ENCODE results near the gene FAM174C.
"Not testable (repeated sequence)": the region's sequence is repeated elsewhere in the genome, so short reads cannot be mapped to it uniquely, and the experiment has no call there.

Gene FAM174C

DNA sequence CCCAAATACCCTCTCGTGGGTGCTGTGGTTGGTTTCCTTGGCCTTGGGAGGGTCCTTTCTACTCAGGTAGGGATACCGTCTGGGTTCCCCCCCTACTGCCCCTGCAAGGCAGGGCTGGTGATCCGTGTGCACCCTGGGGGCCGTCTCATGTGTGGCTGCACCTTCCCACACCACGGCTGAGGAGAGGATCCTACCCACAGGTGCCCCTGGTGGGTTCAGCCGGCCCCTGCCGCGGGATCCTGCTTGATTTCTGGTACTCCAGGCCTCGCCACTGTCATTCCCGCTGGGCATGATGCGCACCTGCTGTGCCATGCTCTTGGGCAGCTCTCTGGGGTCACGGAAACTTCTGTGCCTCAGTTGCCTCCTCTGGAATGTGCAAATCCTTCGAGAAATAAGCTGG is 41.1 kb downstream of the FAM174C start:
- no peaks in the 10 kb centered on the region for H3K9me2 ChIP-seq (ENCODE audit: low read depth, low read length)
- no peak overlapping the region for H3K4me3 ChIP-seq (ENCODE audit: low read depth, low read length, poor library complexity, severe bottlenecking)
- no peak overlapping the region for H2AFZ ChIP-seq (ENCODE audit: low read length)
- no peaks in the 10 kb centered on the region for H3K9me3 ChIP-seq (ENCODE audit: low read length)
- no peak overlapping the region for H3K9ac ChIP-seq (ENCODE audit: low read length)
- H3K79me2 ChIP-seq (ENCODE audit: insufficient read depth, low read length): no peaks in the 10 kb centered on the region
- no peaks in the 10 kb centered on the region for H3F3A ChIP-seq (ENCODE audit: insufficient read depth, low read length)
- H3K27me3 ChIP-seq (ENCODE audit: insufficient read depth, low read length): peaks cover 11% of the 10 kb centered on the region; the same call in 1 of the 2 replicates
- no peak overlapping the region for H3K4me2 ChIP-seq (ENCODE audit: low read length)
- H4K20me1 ChIP-seq (ENCODE audit: insufficient read depth, low read length): no peaks in the 10 kb centered on the region
- no peak overlapping the region for H3K27ac ChIP-seq (ENCODE audit: low read depth, low read length, poor library complexity, severe bottlenecking)
- no peaks in the 10 kb centered on the region for H3K36me3 ChIP-seq (ENCODE audit: insufficient read depth, low read length)
- H3K4me1 ChIP-seq (ENCODE audit: insufficient read depth, low read length, severe bottlenecking): no peaks in the 10 kb centered on the region
- TF ChIP-seq, protein P1, sequence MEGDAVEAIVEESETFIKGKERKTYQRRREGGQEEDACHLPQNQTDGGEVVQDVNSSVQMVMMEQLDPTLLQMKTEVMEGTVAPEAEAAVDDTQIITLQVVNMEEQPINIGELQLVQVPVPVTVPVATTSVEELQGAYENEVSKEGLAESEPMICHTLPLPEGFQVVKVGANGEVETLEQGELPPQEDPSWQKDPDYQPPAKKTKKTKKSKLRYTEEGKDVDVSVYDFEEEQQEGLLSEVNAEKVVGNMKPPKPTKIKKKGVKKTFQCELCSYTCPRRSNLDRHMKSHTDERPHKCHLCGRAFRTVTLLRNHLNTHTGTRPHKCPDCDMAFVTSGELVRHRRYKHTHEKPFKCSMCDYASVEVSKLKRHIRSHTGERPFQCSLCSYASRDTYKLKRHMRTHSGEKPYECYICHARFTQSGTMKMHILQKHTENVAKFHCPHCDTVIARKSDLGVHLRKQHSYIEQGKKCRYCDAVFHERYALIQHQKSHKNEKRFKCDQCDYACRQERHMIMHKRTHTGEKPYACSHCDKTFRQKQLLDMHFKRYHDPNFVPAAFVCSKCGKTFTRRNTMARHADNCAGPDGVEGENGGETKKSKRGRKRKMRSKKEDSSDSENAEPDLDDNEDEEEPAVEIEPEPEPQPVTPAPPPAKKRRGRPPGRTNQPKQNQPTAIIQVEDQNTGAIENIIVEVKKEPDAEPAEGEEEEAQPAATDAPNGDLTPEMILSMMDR (IDR thresholded peaks at IDR 0.05; ENCODE audit: low read length): no peak
- TF ChIP-seq EZH2 (IDR thresholded peaks at IDR 0.05; ENCODE audit: borderline replicate concordance, low read length): no peak

DNA sequence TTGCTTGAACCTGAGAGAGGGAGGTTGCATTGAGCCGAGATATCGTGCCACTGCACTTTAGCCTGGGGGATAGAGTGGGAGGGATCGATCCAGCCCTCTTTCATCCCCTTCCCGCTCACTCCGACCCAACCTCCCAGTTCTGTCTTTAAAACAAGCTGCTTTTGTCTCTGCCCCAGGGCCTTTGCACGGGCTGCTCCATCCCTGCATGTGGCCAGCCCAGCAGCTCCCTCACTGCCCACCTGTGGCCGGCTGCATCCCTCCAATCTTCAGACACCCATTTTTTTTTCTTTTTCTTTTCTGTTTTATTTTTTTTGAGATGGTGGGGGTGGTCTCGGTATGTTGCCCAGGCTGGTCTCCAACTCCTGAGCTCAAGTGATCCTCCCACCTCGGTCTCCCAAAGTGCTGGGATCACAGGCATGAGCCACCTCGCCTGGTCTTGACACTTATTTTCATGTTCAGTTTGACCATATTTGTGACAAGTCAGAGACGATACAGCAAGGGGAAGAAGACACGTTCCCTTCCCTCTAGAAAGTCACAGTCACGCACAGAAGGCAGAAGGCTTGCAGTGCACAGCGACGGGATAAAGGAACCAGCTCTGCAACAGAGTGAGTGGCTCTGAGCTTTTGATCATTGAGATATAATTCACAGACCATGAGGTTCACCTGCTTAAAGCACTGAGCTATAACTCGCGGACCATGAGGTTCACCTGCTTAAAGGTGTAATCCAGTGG is 42.1 kb downstream of the FAM174C start:
- Histone ChIP-seq H3K36me3 (ENCODE audit: insufficient read depth, low read length) (no peaks in the 10 kb centered on the region), H3K27ac (ENCODE audit: low read depth, low read length, poor library complexity, severe bottlenecking) (no peak overlapping the region), H3K4me1 (ENCODE audit: insufficient read depth, low read length, severe bottlenecking) (no peaks in the 10 kb centered on the region), H3K9me2 (ENCODE audit: low read depth, low read length) (no peaks in the 10 kb centered on the region), H4K20me1 (ENCODE audit: insufficient read depth, low read length) (no peaks in the 10 kb centered on the region), H3K9me3 (ENCODE audit: low read length) (no peaks in the 10 kb centered on the region), H3K79me2 (ENCODE audit: insufficient read depth, low read length) (no peaks in the 10 kb centered on the region), H3K27me3 (ENCODE audit: insufficient read depth, low read length) (peaks cover 15% of the 10 kb centered on the region; the same call in 1 of the 2 replicates), H2AFZ (ENCODE audit: low read length) (no peak overlapping the region), H3K4me2 (ENCODE audit: low read length) (no peak overlapping the region), H3F3A (ENCODE audit: insufficient read depth, low read length) (no peaks in the 10 kb centered on the region), H3K4me3 (ENCODE audit: low read depth, low read length, poor library complexity, severe bottlenecking) (no peak overlapping the region), H3K9ac (ENCODE audit: low read length) (no peak overlapping the region)
- no peak for TF ChIP-seq EZH2 (IDR thresholded peaks at IDR 0.05; ENCODE audit: borderline replicate concordance, low read length)
- TF ChIP-seq, protein P1 (IDR thresholded peaks at IDR 0.05; ENCODE audit: low read length): no peak

DNA sequence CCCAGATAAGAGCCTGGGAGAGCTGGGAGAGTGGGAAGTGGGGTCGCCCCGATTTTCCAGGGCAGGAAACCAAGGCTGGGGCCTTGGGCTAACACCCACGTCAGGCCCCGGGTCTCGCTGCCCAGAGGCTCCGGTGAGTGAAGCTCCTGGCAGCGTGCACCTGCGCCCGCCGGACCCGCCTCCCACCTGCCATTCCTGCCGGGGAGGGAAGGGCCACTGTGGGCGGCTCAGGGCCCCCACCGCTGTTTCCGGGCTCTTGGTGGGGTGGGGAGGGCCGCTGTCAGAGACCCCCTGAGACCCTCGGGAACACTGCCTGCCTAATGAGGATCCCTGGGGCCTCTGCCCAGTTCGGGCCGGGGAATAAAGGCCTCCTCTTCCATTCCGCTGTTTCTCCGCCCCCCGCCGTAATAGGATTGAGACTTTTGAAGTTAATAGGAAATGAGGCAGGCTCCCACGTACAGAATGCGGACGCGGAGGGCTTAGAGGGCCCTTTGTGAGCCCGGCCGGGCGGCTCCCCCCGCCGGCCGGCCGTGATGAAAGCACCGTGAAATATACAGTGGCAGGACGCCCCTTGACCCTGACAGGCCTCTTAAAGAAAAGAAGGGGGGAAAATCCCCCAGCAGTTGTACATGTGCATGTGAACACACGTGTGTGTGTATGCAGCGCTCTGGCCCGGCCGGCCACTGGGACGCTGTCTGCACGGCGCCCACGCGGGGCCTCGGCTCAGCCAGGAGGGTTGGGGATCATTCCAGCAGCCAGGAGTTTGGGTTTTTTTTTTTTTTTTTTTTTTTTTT is 43.5 kb downstream of the FAM174C start:
- Histone ChIP-seq H3K36me3 (ENCODE audit: insufficient read depth, low read length) (no peaks in the 10 kb centered on the region), H3K9me2 (ENCODE audit: low read depth, low read length) (no peaks in the 10 kb centered on the region), H3K4me3 (ENCODE audit: low read depth, low read length, poor library complexity, severe bottlenecking) (no peak overlapping the region), H3F3A (ENCODE audit: insufficient read depth, low read length) (no peaks in the 10 kb centered on the region), H4K20me1 (ENCODE audit: insufficient read depth, low read length) (no peaks in the 10 kb centered on the region), H3K27me3 (ENCODE audit: insufficient read depth, low read length) (peaks cover 22% of the 10 kb centered on the region; the same call in 1 of the 2 replicates), H3K9ac (ENCODE audit: low read length) (no peak overlapping the region), H2AFZ (ENCODE audit: low read length) (no peak overlapping the region), H3K27ac (ENCODE audit: low read depth, low read length, poor library complexity, severe bottlenecking) (no peak overlapping the region), H3K9me3 (ENCODE audit: low read length) (no peaks in the 10 kb centered on the region), H3K4me2 (ENCODE audit: low read length) (no peak overlapping the region; the same call in 1 of the 2 replicates), H3K4me1 (ENCODE audit: insufficient read depth, low read length, severe bottlenecking) (no peaks in the 10 kb centered on the region), H3K79me2 (ENCODE audit: insufficient read depth, low read length) (no peaks in the 10 kb centered on the region)
- TF ChIP-seq EZH2 (IDR thresholded peaks at IDR 0.05; ENCODE audit: borderline replicate concordance, low read length): no peak
- TF ChIP-seq, protein P1 (IDR thresholded peaks at IDR 0.05; ENCODE audit: low read length): no peak

GRCh38 chr19:1320282-1320650 is 44.9 kb downstream of the FAM174C start:
- not testable (repeated sequence) for H3K9ac ChIP-seq (ENCODE audit: low read length); H3K9me2 ChIP-seq (ENCODE audit: low read depth, low read length); H3F3A ChIP-seq (ENCODE audit: insufficient read depth, low read length); H3K79me2 ChIP-seq (ENCODE audit: insufficient read depth, low read length); H4K20me1 ChIP-seq (ENCODE audit: insufficient read depth, low read length); H2AFZ ChIP-seq (ENCODE audit: low read length); H3K36me3 ChIP-seq (ENCODE audit: insufficient read depth, low read length); H3K4me3 ChIP-seq (ENCODE audit: low read depth, low read length, poor library complexity, severe bottlenecking); H3K4me2 ChIP-seq (ENCODE audit: low read length); H3K9me3 ChIP-seq (ENCODE audit: low read length); H3K4me1 ChIP-seq (ENCODE audit: insufficient read depth, low read length, severe bottlenecking); H3K27ac ChIP-seq (ENCODE audit: low read depth, low read length, poor library complexity, severe bottlenecking)
- peaks cover 22% of the 10 kb centered on the region; the same call in 1 of the 2 replicates for H3K27me3 ChIP-seq (ENCODE audit: insufficient read depth, low read length)

All from OCI-LY1 (cell line).